ENCODE results near the gene MAD1L1.

MAD1L1 gene

DNA sequence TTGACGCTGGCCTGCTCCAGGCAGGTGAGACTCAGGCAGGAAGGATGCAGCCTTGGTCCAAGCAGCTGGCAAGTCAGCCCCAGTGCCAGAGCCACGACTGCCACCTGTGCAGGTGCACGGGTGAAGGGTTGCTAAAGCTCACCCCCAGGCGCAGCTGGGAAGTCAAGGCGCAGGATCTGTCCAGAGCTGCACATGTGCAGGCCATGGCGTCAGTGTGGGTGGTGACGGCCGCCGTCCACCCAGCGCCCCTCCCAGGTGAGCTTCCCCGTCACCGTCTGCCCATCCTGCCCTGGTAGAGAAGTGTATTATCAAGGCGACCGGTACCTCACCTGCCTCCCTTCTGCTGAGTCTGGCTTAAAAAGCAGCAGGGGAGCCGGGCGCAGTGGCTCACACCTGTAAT, 110.1 kb downstream of the MAD1L1 start:
- Histone ChIP-seq H3K4me2 (ENCODE audit: low read length, poor library complexity, severe bottlenecking) (no peak overlapping the region), H3K23ac (ENCODE audit: low read length in 2 of 2) (no peak overlapping the region), H3K36me3 (ENCODE audit: control insufficient read depth in 1 of 2, insufficient read depth in 2 of 2, low read depth in 1 of 2, low read length in 2 of 2) (peaks cover 4 to 69% of the 10 kb centered on the region in 2 experiments), H3K9ac (ENCODE audit: low read length) (no peak overlapping the region), H3K14ac (ENCODE audit: low read length in 2 of 2) (no peak overlapping the region), H2AFZ (ENCODE audit: low read depth, low read length) (no peak overlapping the region), H3K79me1 (replicated peaks; ENCODE audit: low read length, poor library complexity, severe bottlenecking) (peaks cover 6% of the 10 kb centered on the region), H2BK5ac (ENCODE audit: low read depth, low read length, poor library complexity, severe bottlenecking) (no peak overlapping the region), H4K8ac (ENCODE audit: low read length) (no peak overlapping the region), H3K27me3 (ENCODE audit: control insufficient read depth in 1 of 2, insufficient read depth in 1 of 2, low read length in 2 of 2) (no peaks in the 10 kb centered on the region), H3K27ac (ENCODE audit: low read length, poor library complexity, severe bottlenecking) (no peak overlapping the region), H3K9me3 (ENCODE audit: control insufficient read depth, low read length) (no peaks in the 10 kb centered on the region), H4K91ac (ENCODE audit: low read length) (no peak overlapping the region), H3K18ac (ENCODE audit: low read depth in 1 of 2, low read length in 2 of 2) (no peak overlapping the region), H3K4me3 (ENCODE audit: insufficient read depth in 1 of 2, low read depth in 1 of 2, low read length in 2 of 2) (no peak overlapping the region), H2AK5ac (ENCODE audit: low read length, severe bottlenecking) (no peak overlapping the region), H3K4ac (ENCODE audit: low read depth in 1 of 2, low read length in 2 of 2) (no peak overlapping the region), H3K4me1 (ENCODE audit: control insufficient read depth, insufficient read depth, low read depth, low read length) (peaks cover 29% of the 10 kb centered on the region), H2BK15ac (ENCODE audit: low read depth, poor library complexity, severe bottlenecking) (no peak overlapping the region), H2BK120ac (ENCODE audit: low read depth, low read length) (no peak overlapping the region), H2BK12ac (ENCODE audit: low read length in 2 of 2) (no peak overlapping the region)
- DNase-seq, result no peak
- 98% methylated on average over 16 of the region's 16 CpGs for WGBS

- no peak for DNase-seq
- no peak overlapping the region for H2AFZ ChIP-seq (ENCODE audit: low read depth, low read length)
- H3K79me1 ChIP-seq (replicated peaks; ENCODE audit: low read length, poor library complexity, severe bottlenecking), result peaks cover 6% of the 10 kb centered on the region
- no peak overlapping the region for H2BK120ac ChIP-seq (ENCODE audit: low read depth, low read length)
- no peak overlapping the region for H3K23ac ChIP-seq (ENCODE audit: low read length in 2 of 2)
- no peaks in the 10 kb centered on the region for H3K9me3 ChIP-seq (ENCODE audit: control insufficient read depth, low read length)
- H3K18ac ChIP-seq (ENCODE audit: low read depth in 1 of 2, low read length in 2 of 2), result no peak overlapping the region
- H2AK5ac ChIP-seq (ENCODE audit: low read length, severe bottlenecking), result no peak overlapping the region
- H3K4me3 ChIP-seq (ENCODE audit: insufficient read depth in 1 of 2, low read depth in 1 of 2, low read length in 2 of 2), result no peak overlapping the region
- H3K14ac ChIP-seq (ENCODE audit: low read length in 2 of 2), result no peak overlapping the region
- no peak overlapping the region for H2BK5ac ChIP-seq (ENCODE audit: low read depth, low read length, poor library complexity, severe bottlenecking)
- H3K4ac ChIP-seq (ENCODE audit: low read depth in 1 of 2, low read length in 2 of 2), result no peak overlapping the region
- no peak overlapping the region for H3K4me2 ChIP-seq (ENCODE audit: low read length, poor library complexity, severe bottlenecking)
- H3K36me3 ChIP-seq (ENCODE audit: control insufficient read depth in 1 of 2, insufficient read depth in 2 of 2, low read depth in 1 of 2, low read length in 2 of 2), result peaks cover 4 to 61% of the 10 kb centered on the region in 2 experiments
- no peaks in the 10 kb centered on the region for H3K27me3 ChIP-seq (ENCODE audit: control insufficient read depth in 1 of 2, insufficient read depth in 1 of 2, low read length in 2 of 2)
- no peak overlapping the region for H4K91ac ChIP-seq (ENCODE audit: low read length)
- 93% methylated on average over 37 of the region's 37 CpGs for WGBS
- H3K27ac ChIP-seq (ENCODE audit: low read length, poor library complexity, severe bottlenecking), result no peak overlapping the region
- H3K9ac ChIP-seq (ENCODE audit: low read length), result no peak overlapping the region
- no peak overlapping the region for H4K8ac ChIP-seq (ENCODE audit: low read length)
- no peak overlapping the region for H2BK12ac ChIP-seq (ENCODE audit: low read length in 2 of 2)
- peaks cover 42% of the 10 kb centered on the region for H3K4me1 ChIP-seq (ENCODE audit: control insufficient read depth, insufficient read depth, low read depth, low read length)
- H2BK15ac ChIP-seq (ENCODE audit: low read depth, poor library complexity, severe bottlenecking), result no peak overlapping the region
Observed at GRCh38 chr7:2120841-2121830, 111.6 kb downstream of the MAD1L1 start.

- H3K4me3 ChIP-seq (ENCODE audit: insufficient read depth in 1 of 2, low read depth in 1 of 2, low read length in 2 of 2), result no peak overlapping the region
- no peak overlapping the region for H3K27ac ChIP-seq (ENCODE audit: low read length, poor library complexity, severe bottlenecking)
- no peak overlapping the region for H3K4me2 ChIP-seq (ENCODE audit: low read length, poor library complexity, severe bottlenecking)
- H3K4me1 ChIP-seq (ENCODE audit: control insufficient read depth, insufficient read depth, low read depth, low read length), result peaks cover 50% of the 10 kb centered on the region
- H2AK5ac ChIP-seq (ENCODE audit: low read length, severe bottlenecking), result no peak overlapping the region
- H2BK12ac ChIP-seq (ENCODE audit: low read length in 2 of 2), result no peak overlapping the region
- H3K9me3 ChIP-seq (ENCODE audit: control insufficient read depth, low read length), result no peaks in the 10 kb centered on the region
- H3K18ac ChIP-seq (ENCODE audit: low read depth in 1 of 2, low read length in 2 of 2), result no peak overlapping the region
- H2AFZ ChIP-seq (ENCODE audit: low read depth, low read length), result no peak overlapping the region
- no peak overlapping the region for H2BK5ac ChIP-seq (ENCODE audit: low read depth, low read length, poor library complexity, severe bottlenecking)
- H3K36me3 ChIP-seq (ENCODE audit: control insufficient read depth in 1 of 2, insufficient read depth in 2 of 2, low read depth in 1 of 2, low read length in 2 of 2), result peaks cover 4 to 52% of the 10 kb centered on the region in 2 experiments
- no peak for DNase-seq
- peaks cover 6% of the 10 kb centered on the region for H3K79me1 ChIP-seq (replicated peaks; ENCODE audit: low read length, poor library complexity, severe bottlenecking)
- WGBS, result 95% methylated on average over 12 of the region's 12 CpGs
- no peak overlapping the region for H2BK120ac ChIP-seq (ENCODE audit: low read depth, low read length)
- H3K14ac ChIP-seq (ENCODE audit: low read length in 2 of 2), result no peak overlapping the region
- H3K27me3 ChIP-seq (ENCODE audit: control insufficient read depth in 1 of 2, insufficient read depth in 1 of 2, low read length in 2 of 2), result no peaks in the 10 kb centered on the region
- H2BK15ac ChIP-seq (ENCODE audit: low read depth, poor library complexity, severe bottlenecking), result no peak overlapping the region
- H3K9ac ChIP-seq (ENCODE audit: low read length), result no peak overlapping the region
- no peak overlapping the region for H4K8ac ChIP-seq (ENCODE audit: low read length)
- no peak overlapping the region for H3K23ac ChIP-seq (ENCODE audit: low read length in 2 of 2)
- H4K91ac ChIP-seq (ENCODE audit: low read length), result no peak overlapping the region
- no peak overlapping the region for H3K4ac ChIP-seq (ENCODE audit: low read depth in 1 of 2, low read length in 2 of 2)
Observed at GRCh38 chr7:2120251-2120660, 112.5 kb downstream of the MAD1L1 start.

GRCh38 chr7:2118630-2119190, 114.0 kb downstream of the MAD1L1 start:
- DNase-seq, result no peak
- 94% methylated on average over 25 of the region's 25 CpGs for WGBS
- H3K4me3 ChIP-seq (ENCODE audit: insufficient read depth in 1 of 2, low read depth in 1 of 2, low read length in 2 of 2), result no peak overlapping the region
- no peak overlapping the region for H2BK5ac ChIP-seq (ENCODE audit: low read depth, low read length, poor library complexity, severe bottlenecking)
- H2BK120ac ChIP-seq (ENCODE audit: low read depth, low read length), result no peak overlapping the region
- H3K27me3 ChIP-seq (ENCODE audit: control insufficient read depth in 1 of 2, insufficient read depth in 1 of 2, low read length in 2 of 2), result no peaks in the 10 kb centered on the region
- H3K4me2 ChIP-seq (ENCODE audit: low read length, poor library complexity, severe bottlenecking), result no peak overlapping the region
- peaks cover 56% of the 10 kb centered on the region for H3K4me1 ChIP-seq (ENCODE audit: control insufficient read depth, insufficient read depth, low read depth, low read length)
- H4K8ac ChIP-seq (ENCODE audit: low read length), result no peak overlapping the region
- H3K79me1 ChIP-seq (replicated peaks; ENCODE audit: low read length, poor library complexity, severe bottlenecking), result peaks cover 12% of the 10 kb centered on the region
- no peaks in the 10 kb centered on the region for H3K9me3 ChIP-seq (ENCODE audit: control insufficient read depth, low read length)
- H2BK12ac ChIP-seq (ENCODE audit: low read length in 2 of 2), result no peak overlapping the region
- no peak overlapping the region for H2AFZ ChIP-seq (ENCODE audit: low read depth, low read length)
- H3K18ac ChIP-seq (ENCODE audit: low read depth in 1 of 2, low read length in 2 of 2), result no peak overlapping the region
- no peak overlapping the region for H3K9ac ChIP-seq (ENCODE audit: low read length)
- H2AK5ac ChIP-seq (ENCODE audit: low read length, severe bottlenecking), result no peak overlapping the region
- H3K23ac ChIP-seq (ENCODE audit: low read length in 2 of 2), result no peak overlapping the region
- H3K4ac ChIP-seq (ENCODE audit: low read depth in 1 of 2, low read length in 2 of 2), result no peak overlapping the region
- H3K27ac ChIP-seq (ENCODE audit: low read length, poor library complexity, severe bottlenecking), result no peak overlapping the region
- H4K91ac ChIP-seq (ENCODE audit: low read length), result no peak overlapping the region
- H3K14ac ChIP-seq (ENCODE audit: low read length in 2 of 2), result no peak overlapping the region
- no peak overlapping the region for H2BK15ac ChIP-seq (ENCODE audit: low read depth, poor library complexity, severe bottlenecking)
- peaks cover 10 to 37% of the 10 kb centered on the region in 2 experiments for H3K36me3 ChIP-seq (ENCODE audit: control insufficient read depth in 1 of 2, insufficient read depth in 2 of 2, low read depth in 1 of 2, low read length in 2 of 2)

Data from mesenchymal stem cell (in vitro differentiated cells and primary cell).